KMS-11 (cell line): ENCODE results near the gene GDF11.

ENCODE experiments used
- H2AFZ ChIP-seq: fragments of 200-600 bp; sonication (generic); 2 replicates; pipeline ENCODE4 v1.6.1; 2016; ENCODE audit warnings: antibody characterized with exemption, mixed run types, low read depth
- H3K27ac ChIP-seq: fragments of 200-600 bp; sonication (generic); 2 replicates; pipeline ENCODE4 v1.6.1; 2016; ENCODE audit warnings: mild to moderate bottlenecking, mixed run types
- H3K27me3 ChIP-seq: fragments of 200-600 bp; sonication (generic); 2 replicates; pipeline ENCODE4 v1.6.1; 2017; ENCODE audit warnings: mild to moderate bottlenecking, low read depth, mixed run types, moderate library complexity; ENCODE audit not compliant: insufficient read depth
- H3K36me3 ChIP-seq: fragments of 200-600 bp; sonication (generic); 2 replicates; pipeline ENCODE4 v1.6.1; 2017; ENCODE audit warnings: mild to moderate bottlenecking, mixed run types; ENCODE audit not compliant: insufficient read depth
- H3K4me1 ChIP-seq: fragments of 200-600 bp; sonication (generic); 2 replicates; pipeline ENCODE4 v1.6.1; 2016; ENCODE audit warnings: mild to moderate bottlenecking, low read depth, mixed run types; ENCODE audit not compliant: poor library complexity, severe bottlenecking
- H3K4me2 ChIP-seq: fragments of 200-600 bp; sonication (generic); 2 replicates; pipeline ENCODE4 v1.7.0; 2016; ENCODE audit warnings: mild to moderate bottlenecking, mixed run types
- H3K4me3 ChIP-seq: fragments of 200-600 bp; sonication (generic); IDR thresholded peaks from 2 replicates; pipeline ENCODE4 v1.6.1; 2017; ENCODE audit warnings: low read depth, low read length, mixed read lengths; ENCODE audit not compliant: insufficient read depth
- H3K79me2 ChIP-seq: fragments of 200-600 bp; sonication (generic); 2 replicates; pipeline ENCODE4 v1.6.1; 2016; ENCODE audit warnings: low read depth, mixed run types; ENCODE audit not compliant: insufficient read depth
- H3K9ac ChIP-seq: fragments of 200-600 bp; sonication (generic); 2 replicates; pipeline ENCODE4 v1.6.1; 2016; ENCODE audit warnings: mild to moderate bottlenecking, mixed run types
- H4K20me1 ChIP-seq: fragments of 200-600 bp; sonication (generic); 2 replicates; pipeline ENCODE4 v1.6.1; 2016; ENCODE audit warnings: mild to moderate bottlenecking, mixed run types; ENCODE audit not compliant: insufficient read depth
- CTCF ChIP-seq: fragments of 200-600 bp; sonication (generic); conservative IDR thresholded peaks from 2 replicates; pipeline ENCODE4 v1.6.1; 2017; ENCODE audit warnings: low read depth, mild to moderate bottlenecking, antibody characterized with exemption, low read length, moderate library complexity, mixed read lengths

The GDF11 gene

GRCh38 chr12:55724226-55724939 lies 18.5 kb upstream of the GDF11 start:
- Histone ChIP-seq H3K36me3 (no peaks in the 10 kb centered on the region; the same call in 1 of the 2 replicates), H3K4me2 (no peak overlapping the region)

GRCh38 chr12:55724940-55725309 lies 18.0 kb upstream of the GDF11 start:
- H3K4me3 ChIP-seq: no peak overlapping the region
- peaks cover 13% of the 10 kb centered on the region; the same call in 1 of the 2 replicates for H3K79me2 ChIP-seq
- no peaks in the 10 kb centered on the region for H4K20me1 ChIP-seq
- H3K4me1 ChIP-seq: peaks cover 32% of the 10 kb centered on the region
- no peak overlapping the region for H2AFZ ChIP-seq
- H3K9ac ChIP-seq: no peak overlapping the region
- no peaks in the 10 kb centered on the region; the same call in 1 of the 2 replicates for H3K36me3 ChIP-seq
- peak; percentile 47; the same call in 1 of the 2 replicates for TF ChIP-seq CTCF
- H3K4me2 ChIP-seq: no peak overlapping the region
- no peaks in the 10 kb centered on the region for H3K27me3 ChIP-seq
- no peak overlapping the region for H3K27ac ChIP-seq

More at GRCh38 chr12:55724226-55724939, 18.5 kb upstream of the GDF11 start:
- H3K27me3 ChIP-seq: no peaks in the 10 kb centered on the region
- peak; percentile 87 for TF ChIP-seq CTCF
- H3K9ac ChIP-seq: no peak overlapping the region
- peaks cover 13% of the 10 kb centered on the region; the same call in 1 of the 2 replicates for H3K79me2 ChIP-seq
- H3K4me1 ChIP-seq: peaks cover 30% of the 10 kb centered on the region
- no peaks in the 10 kb centered on the region for H4K20me1 ChIP-seq
- no peak overlapping the region for H3K27ac ChIP-seq
- no peak overlapping the region for H2AFZ ChIP-seq
- no peak overlapping the region for H3K4me3 ChIP-seq

GRCh38 chr12:55725556-55725955 lies 17.4 kb upstream of the GDF11 start:
- Histone ChIP-seq H3K4me1 (peaks cover 31% of the 10 kb centered on the region), H3K27ac (no peak overlapping the region), H2AFZ (no peak overlapping the region)

GRCh38 chr12:55726971-55727370 lies 16.0 kb upstream of the GDF11 start:
- no peaks in the 10 kb centered on the region for H3K27me3 ChIP-seq
- H3K79me2 ChIP-seq: peaks cover 13% of the 10 kb centered on the region; the same call in 1 of the 2 replicates
- H3K4me3 ChIP-seq: no peak overlapping the region
- peak overlapping the region; percentile 87; the same call in 1 of the 2 replicates for H3K4me2 ChIP-seq
- peaks cover 20% of the 10 kb centered on the region for H3K4me1 ChIP-seq
- no peak overlapping the region for H3K9ac ChIP-seq
- H3K36me3 ChIP-seq: no peaks in the 10 kb centered on the region; the same call in 1 of the 2 replicates
- no peaks in the 10 kb centered on the region for H4K20me1 ChIP-seq
- TF ChIP-seq CTCF: no peak
- no peak overlapping the region for H3K27ac ChIP-seq
- H2AFZ ChIP-seq: no peak overlapping the region

More at GRCh38 chr12:55725556-55725955, 17.4 kb upstream of the GDF11 start:
- no peaks in the 10 kb centered on the region; the same call in 1 of the 2 replicates for H3K36me3 ChIP-seq
- H3K9ac ChIP-seq: no peak overlapping the region
- no peaks in the 10 kb centered on the region for H3K27me3 ChIP-seq
- no peak overlapping the region for H3K4me2 ChIP-seq
- no peaks in the 10 kb centered on the region for H4K20me1 ChIP-seq
- no peak overlapping the region for H3K4me3 ChIP-seq
- TF ChIP-seq CTCF: no peak
- peaks cover 13% of the 10 kb centered on the region; the same call in 1 of the 2 replicates for H3K79me2 ChIP-seq
